GM23248 (cell line): ENCODE data around the gene CLEC2B. TPM values are rescaled to one million over a fixed set of nuclear protein-coding genes. Genes with fewer than 3 reads are reported as not detected.

Experiments used
- DNase-seq: peaks from one replicate; pipeline ENCODE4 v3.0.0-alpha.2; 2015
- H2AFZ ChIP-seq: fragments of 200-600 bp; sonication (generic); 2 replicates; pipeline ENCODE4 v1.6.1; 2016; ENCODE audit warnings: antibody characterized with exemption
- H3F3A ChIP-seq: fragments of 200-600 bp; sonication (generic); 2 replicates; pipeline ENCODE4 v1.6.1; 2016; ENCODE audit warnings: mild to moderate bottlenecking, antibody characterized with exemption, mixed run types; ENCODE audit not compliant: insufficient read depth
- H3K27ac ChIP-seq: fragments of 200-600 bp; sonication (generic); 2 replicates; pipeline ENCODE4 v1.5.1; 2016; ENCODE audit warnings: mild to moderate bottlenecking
- H3K27me3 ChIP-seq: fragments of 200-600 bp; sonication (generic); replicated peaks from 2 replicates; pipeline ENCODE4 v1.6.1; 2016; ENCODE audit warnings: mild to moderate bottlenecking; ENCODE audit not compliant: insufficient read depth
- H3K36me3 ChIP-seq: fragments of 200-600 bp; sonication (generic); 2 replicates; pipeline ENCODE4 v1.6.1; 2016; ENCODE audit warnings: low read depth, mild to moderate bottlenecking
- H3K4me1 ChIP-seq: fragments of 200-600 bp; sonication (generic); 2 replicates; pipeline ENCODE4 v1.6.1; 2016; ENCODE audit warnings: mild to moderate bottlenecking; ENCODE audit not compliant: insufficient read depth
- H3K4me2 ChIP-seq: fragments of 200-600 bp; sonication (generic); one replicate; pipeline ENCODE4 v1.6.1; 2016; ENCODE audit warnings: mild to moderate bottlenecking; ENCODE audit not compliant: unreplicated experiment
- H3K4me3 ChIP-seq: fragments of 200-600 bp; sonication (generic); 2 replicates; pipeline ENCODE4 v1.5.1; 2016; ENCODE audit warnings: mild to moderate bottlenecking
- H3K79me2 ChIP-seq: fragments of 200-600 bp; sonication (generic); 2 replicates; pipeline ENCODE4 v1.6.1; 2016; ENCODE audit warnings: mild to moderate bottlenecking; ENCODE audit not compliant: insufficient read depth
- H3K9ac ChIP-seq: fragments of 200-600 bp; sonication (generic); 2 replicates; pipeline ENCODE4 v1.6.1; 2016; ENCODE audit warnings: mild to moderate bottlenecking
- H3K9me2 ChIP-seq: fragments of 200-600 bp; sonication (generic); 2 replicates; pipeline ENCODE4 v1.6.1; 2016; ENCODE audit warnings: mixed run types, mild to moderate bottlenecking, moderate library complexity; ENCODE audit not compliant: insufficient read depth
- H3K9me3 ChIP-seq: fragments of 200-600 bp; sonication (generic); one replicate; pipeline ENCODE4 v1.6.1; 2017; ENCODE audit warnings: low read depth
- H4K20me1 ChIP-seq: fragments of 200-600 bp; sonication (generic); 2 replicates; pipeline ENCODE4 v1.6.0; 2016; ENCODE audit not compliant: insufficient read depth
- EZH2 ChIP-seq: fragments of 200-600 bp; sonication (generic); IDR thresholded peaks from 2 replicates; pipeline ENCODE4 v1.6.1; 2018; ENCODE audit warnings: antibody characterized with exemption, mild to moderate bottlenecking; ENCODE audit not compliant: insufficient read depth, poor library complexity, severe bottlenecking
- EZH2phosphoT487 ChIP-seq: fragments of 200-600 bp; sonication (generic); IDR thresholded peaks from 2 replicates; pipeline ENCODE4 v1.6.1; 2018; ENCODE audit warnings: antibody characterized with exemption, moderate library complexity, mild to moderate bottlenecking, low read depth; ENCODE audit not compliant: insufficient read depth
- WGBS, 2 experiments: methylation state at CpG; one replicate each; pipeline ENCODE4 v1.1.6; 2015 to 2017; ENCODE audit warnings: low lambda C conversion rate in 2 of 2, low coverage in 1 of 2; ENCODE audit errors: missing lambda C conversion rate in 2 of 2; 5-methylcytosine and 5-hydroxymethylcytosine counted together
- in situ Hi-C: fragments of 300-500 bp; cut with MboI; formaldehyde crosslinking; loops from 2 replicates; pipeline ENCODE4 v1.15.0; 2020
- polyA plus RNA-seq: library from polyadenylated mRNA; unstranded; fragments of >200 nt; fragmentation: Nextera tagmentation; extraction: Ambion mirVana; gene quantifications from 2 replicates; pipeline ENCODE4 v1.2.1, GENCODE V29; 2016
- total RNA-seq: library from RNA; depleted of rRNA; stranded (reverse); fragments of >200 nt; shearing (Covaris generic); gene quantifications from 2 replicates; pipeline ENCODE4 v1.2.3, GENCODE V29; 2014

CLEC2B gene
- total and polyA plus RNA-seq, 2 experiments from 2014 or later: 7.2 to 12.2 TPM

DNA sequence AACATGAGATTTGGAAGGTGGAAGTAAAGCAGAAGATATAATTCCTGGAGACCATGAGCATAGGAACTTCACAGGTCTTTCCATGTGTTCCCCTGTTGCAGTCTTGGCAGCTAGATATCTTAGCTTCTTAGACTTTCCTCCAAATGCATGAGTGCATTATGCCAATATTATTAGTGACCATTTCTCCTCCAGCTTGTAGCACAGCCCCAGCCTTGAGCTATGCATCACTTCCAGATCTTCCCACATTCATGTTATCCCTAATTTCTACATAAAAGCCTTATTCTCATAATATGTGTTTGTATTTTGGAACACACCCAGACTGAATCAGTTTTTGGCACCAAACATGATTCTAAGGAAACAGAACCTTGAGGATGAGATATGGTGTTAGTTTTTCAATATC lies 11.0 kb downstream of the CLEC2B start:
- peaks cover 23% of the 10 kb centered on the region for H3K79me2 ChIP-seq
- H3K4me3 ChIP-seq: no peak overlapping the region
- H3K9ac ChIP-seq: no peak overlapping the region
- H4K20me1 ChIP-seq: no peaks in the 10 kb centered on the region
- no peak overlapping the region for H2AFZ ChIP-seq
- TF ChIP-seq EZH2phosphoT487 (no peak), EZH2 (no peak)
- no peak for DNase-seq
- no peak overlapping the region for H3K4me2 ChIP-seq
- H3K27me3 ChIP-seq: no peaks in the 10 kb centered on the region
- H3F3A ChIP-seq: no peaks in the 10 kb centered on the region
- in situ Hi-C loops: no loop called here
- H3K9me2 ChIP-seq: no peaks in the 10 kb centered on the region
- H3K9me3 ChIP-seq: no peaks in the 10 kb centered on the region
- H3K4me1 ChIP-seq: 0 out of 2 replicates have a peak, but pooled peaks cover 4% of the 10 kb centered on the region
- H3K36me3 ChIP-seq: peaks cover 3% of the 10 kb centered on the region; the same call in 1 of the 2 replicates
- no peak overlapping the region for H3K27ac ChIP-seq

DNA sequence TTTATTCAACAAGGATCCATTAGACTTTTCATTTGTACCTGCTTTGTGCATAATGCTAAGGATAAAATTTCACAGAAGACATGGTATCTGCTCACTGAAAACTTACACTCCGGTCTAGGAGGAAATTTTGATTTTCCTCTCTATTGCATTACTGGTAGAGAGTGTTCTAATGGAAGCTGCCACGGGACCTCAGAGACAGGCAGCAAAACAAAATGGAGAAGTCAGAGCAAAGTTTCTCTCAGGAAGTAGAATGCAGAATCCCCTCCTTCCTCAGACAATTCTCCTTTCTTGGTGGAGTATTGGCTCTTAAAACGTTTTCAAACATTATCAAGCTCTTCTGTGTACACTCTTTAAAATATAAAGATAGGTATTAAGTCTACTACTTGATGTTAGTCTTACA lies 12.3 kb downstream of the CLEC2B start:
- DNase-seq: no peak
- no peak overlapping the region for H3K4me2 ChIP-seq
- H4K20me1 ChIP-seq: no peaks in the 10 kb centered on the region
- no peaks in the 10 kb centered on the region for H3K27me3 ChIP-seq
- 0 out of 2 replicates have a peak, but pooled peaks cover 4% of the 10 kb centered on the region for H3K4me1 ChIP-seq
- H3K9ac ChIP-seq: no peak overlapping the region
- H3F3A ChIP-seq: no peaks in the 10 kb centered on the region
- no peaks in the 10 kb centered on the region for H3K9me2 ChIP-seq
- no peak overlapping the region for H2AFZ ChIP-seq
- no peak overlapping the region for H3K27ac ChIP-seq
- no peaks in the 10 kb centered on the region for H3K9me3 ChIP-seq
- peaks cover 3% of the 10 kb centered on the region; the same call in 1 of the 2 replicates for H3K36me3 ChIP-seq
- WGBS, 2 experiments: 83 to 84% methylated on average over 3 of the region's 3 CpGs
- in situ Hi-C loops: no loop called here
- H3K4me3 ChIP-seq: no peak overlapping the region
- H3K79me2 ChIP-seq: peaks cover 12% of the 10 kb centered on the region
- TF ChIP-seq EZH2 (no peak), EZH2phosphoT487 (no peak)

DNA sequence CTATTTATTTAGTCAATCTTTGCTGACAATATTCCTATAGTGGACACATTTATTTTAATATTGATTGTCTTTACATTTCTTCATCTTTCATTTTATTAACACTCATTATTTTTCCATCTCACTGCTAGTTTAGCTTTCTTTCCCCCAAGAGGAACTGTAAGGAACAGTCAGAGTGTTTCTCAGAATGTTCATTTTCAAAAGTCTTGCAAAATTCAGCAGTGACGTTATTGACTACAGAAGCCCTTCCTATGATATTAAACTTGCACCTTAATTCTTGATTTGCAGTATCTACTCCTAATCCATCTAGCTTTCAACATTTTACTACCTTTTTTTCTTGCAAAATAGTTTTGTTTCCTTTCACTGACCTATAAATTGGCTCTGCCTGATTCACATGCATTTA lies 13.0 kb downstream of the CLEC2B start:
- in situ Hi-C loops: no loop called here
- Histone ChIP-seq H3F3A (no peaks in the 10 kb centered on the region), H2AFZ (no peak overlapping the region), H3K9me2 (no peaks in the 10 kb centered on the region), H3K9ac (no peak overlapping the region), H3K4me1 (0 out of 2 replicates have a peak, but pooled peaks cover 4% of the 10 kb centered on the region), H3K9me3 (no peaks in the 10 kb centered on the region), H3K36me3 (peaks cover 3% of the 10 kb centered on the region; the same call in 1 of the 2 replicates), H3K79me2 (peaks cover 9% of the 10 kb centered on the region), H4K20me1 (no peaks in the 10 kb centered on the region), H3K27me3 (no peaks in the 10 kb centered on the region), H3K4me2 (no peak overlapping the region), H3K4me3 (no peak overlapping the region), H3K27ac (no peak overlapping the region)
- WGBS, 2 experiments: 92 to 93% methylated on average over 1 of the region's 1 CpG
- no peak for DNase-seq
- TF ChIP-seq EZH2phosphoT487: no peak
- TF ChIP-seq EZH2: no peak

DNA sequence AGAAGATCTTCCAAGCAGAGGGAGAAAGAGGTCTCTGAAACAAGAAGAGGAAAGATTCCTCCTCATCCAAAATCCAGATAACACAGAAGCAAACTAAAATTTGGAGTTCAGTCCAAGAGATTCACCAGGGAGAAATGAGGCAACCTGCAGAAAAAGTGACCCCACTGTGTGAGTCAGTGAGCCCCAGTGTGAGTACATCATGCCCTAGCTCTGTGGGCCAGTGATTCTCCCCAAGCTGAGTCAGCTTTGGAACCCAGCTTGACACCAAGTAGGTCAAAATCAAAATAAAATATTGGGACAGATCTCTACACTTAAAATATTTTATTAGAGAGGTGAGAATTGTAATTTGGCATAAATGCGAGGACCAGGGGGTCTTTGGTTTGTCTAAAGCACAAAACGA lies 17.2 kb downstream of the CLEC2B start:
- Histone ChIP-seq H2AFZ (no peak overlapping the region), H3K36me3 (peaks cover 3% of the 10 kb centered on the region; the same call in 1 of the 2 replicates), H3K27me3 (no peaks in the 10 kb centered on the region), H4K20me1 (no peaks in the 10 kb centered on the region), H3K4me2 (no peak overlapping the region), H3K9ac (no peak overlapping the region), H3K4me3 (no peak overlapping the region), H3F3A (no peaks in the 10 kb centered on the region), H3K79me2 (no peaks in the 10 kb centered on the region), H3K27ac (no peak overlapping the region), H3K9me2 (no peaks in the 10 kb centered on the region), H3K9me3 (no peaks in the 10 kb centered on the region), H3K4me1 (no peaks in the 10 kb centered on the region)
- peak; percentile 8 for DNase-seq
- 75 to 87% methylated on average over 2 of the region's 2 CpGs for WGBS, 2 experiments
- TF ChIP-seq EZH2 (no peak), EZH2phosphoT487 (no peak)
- in situ Hi-C loops: no loop called here

DNA sequence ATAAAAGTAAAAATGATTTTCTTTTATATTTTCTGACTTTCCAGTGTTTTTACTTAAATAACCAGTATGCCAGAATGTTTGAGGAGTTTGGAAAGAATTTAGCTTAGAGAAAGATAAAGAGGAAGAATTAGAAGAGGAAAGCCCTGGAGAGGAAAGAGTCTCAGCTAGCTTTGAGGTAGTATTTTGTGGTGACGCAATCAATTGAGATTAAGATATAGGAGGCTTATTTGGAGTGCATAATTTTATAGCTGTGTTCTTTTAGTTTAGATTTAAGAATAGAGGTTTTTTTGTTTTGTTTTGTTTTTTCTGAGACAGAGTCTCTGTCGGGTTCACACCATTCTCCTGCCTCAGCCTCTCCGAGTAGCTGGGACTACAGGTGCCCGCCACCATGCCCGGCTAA lies 18.1 kb downstream of the CLEC2B start:
- no peak for DNase-seq
- no peak overlapping the region for H3K27ac ChIP-seq
- H4K20me1 ChIP-seq: no peaks in the 10 kb centered on the region
- 0 out of 2 replicates have a peak, but pooled peaks cover 3% of the 10 kb centered on the region for H3K36me3 ChIP-seq
- no peak overlapping the region for H3K4me3 ChIP-seq
- no peaks in the 10 kb centered on the region for H3K9me3 ChIP-seq
- in situ Hi-C loops: no loop called here
- no peaks in the 10 kb centered on the region for H3K9me2 ChIP-seq
- WGBS, 2 experiments: 78 to 88% methylated on average over 3 to 5 of the region's 5 CpGs
- no peaks in the 10 kb centered on the region for H3F3A ChIP-seq
- H3K4me2 ChIP-seq: no peak overlapping the region
- no peaks in the 10 kb centered on the region for H3K79me2 ChIP-seq
- H2AFZ ChIP-seq: no peak overlapping the region
- TF ChIP-seq EZH2phosphoT487 (no peak), EZH2 (no peak)
- no peaks in the 10 kb centered on the region for H3K27me3 ChIP-seq
- no peak overlapping the region for H3K9ac ChIP-seq
- no peaks in the 10 kb centered on the region for H3K4me1 ChIP-seq
